ENCODE results near the gene LILRA5.

GRCh38 chr19:54273821-54274220 lies 39.1 kb downstream of the LILRA5 start:
- TF ChIP-seq POLR2A (IDR thresholded peaks at IDR 0.05), result no peak
- no peak for TF ChIP-seq CTCF (IDR thresholded peaks at IDR 0.05 in 8 of 11, conservative IDR thresholded peaks at IDR 0.05 in 3 of 11)
